HG03097 (cell line): Measurements from ENCODE around the gene PNCK.
"Not testable (repeated sequence)": the region's sequence is repeated elsewhere in the genome, so short reads cannot be mapped to it uniquely, and the experiment has no call there.

Experiments
- ATAC-seq: cut with Tn5 transposase; IDR thresholded peaks from one replicate; pipeline ENCODE4 v1.9.1; 2021; ENCODE audit not compliant: unreplicated experiment, low FRiP score

Gene PNCK

DNA sequence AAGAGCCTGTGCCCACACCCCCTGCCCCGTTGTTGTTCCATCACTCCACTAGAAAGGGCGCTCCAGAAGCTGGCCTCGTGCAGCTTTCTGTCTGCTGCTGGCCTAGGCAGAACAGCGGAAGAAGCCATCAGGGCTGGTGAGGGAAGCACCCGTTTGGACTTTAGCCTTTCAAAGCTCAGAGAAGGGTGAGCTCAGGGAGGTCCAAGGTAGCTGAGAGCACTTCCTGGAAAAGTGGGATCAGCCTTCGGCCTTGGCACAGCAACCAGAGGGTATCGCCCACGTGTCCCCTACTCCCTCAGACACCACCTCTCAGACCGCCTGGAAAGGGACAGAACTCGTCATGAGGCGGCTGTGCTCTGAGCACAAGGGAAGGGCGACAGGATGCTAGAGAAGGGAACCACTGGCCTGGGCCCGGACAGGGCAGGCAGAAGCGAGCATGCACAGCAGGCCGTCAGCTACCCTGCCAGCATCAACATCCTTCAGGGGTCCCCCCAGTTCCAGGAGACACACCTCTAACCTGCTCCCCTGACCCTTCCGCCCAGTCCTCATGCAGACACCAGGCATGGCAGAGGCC is 25.7 kb upstream of the PNCK start:
- ATAC-seq, result not testable (repeated sequence)

- no peak for ATAC-seq
Observed at GRCh38 chrX:153697924-153698865, 24.6 kb upstream of the PNCK start.

GRCh38 chrX:153696986-153697722 is 23.5 kb upstream of the PNCK start:
- ATAC-seq, result not testable (repeated sequence)

DNA sequence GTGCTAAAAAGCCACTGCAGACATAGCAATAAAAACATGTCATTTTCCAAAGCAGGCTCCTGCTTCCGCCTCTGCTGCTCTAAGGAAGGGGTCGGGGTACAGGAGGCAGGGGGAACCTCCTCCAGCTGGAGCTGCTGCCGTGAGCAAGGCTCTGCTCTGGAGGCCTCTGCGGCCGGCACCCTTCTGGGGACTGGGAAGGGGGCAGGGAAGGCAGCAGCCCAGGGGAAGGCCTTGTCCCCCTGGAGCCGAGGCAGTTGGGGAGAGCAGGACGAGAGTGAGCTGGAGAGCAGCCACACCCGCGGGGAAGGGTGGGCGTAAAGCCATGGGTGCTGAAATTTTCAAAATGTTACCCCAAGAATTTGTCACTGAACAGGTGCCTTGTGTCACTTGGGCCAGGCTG is 22.9 kb upstream of the PNCK start:
- not testable (repeated sequence) for ATAC-seq

DNA sequence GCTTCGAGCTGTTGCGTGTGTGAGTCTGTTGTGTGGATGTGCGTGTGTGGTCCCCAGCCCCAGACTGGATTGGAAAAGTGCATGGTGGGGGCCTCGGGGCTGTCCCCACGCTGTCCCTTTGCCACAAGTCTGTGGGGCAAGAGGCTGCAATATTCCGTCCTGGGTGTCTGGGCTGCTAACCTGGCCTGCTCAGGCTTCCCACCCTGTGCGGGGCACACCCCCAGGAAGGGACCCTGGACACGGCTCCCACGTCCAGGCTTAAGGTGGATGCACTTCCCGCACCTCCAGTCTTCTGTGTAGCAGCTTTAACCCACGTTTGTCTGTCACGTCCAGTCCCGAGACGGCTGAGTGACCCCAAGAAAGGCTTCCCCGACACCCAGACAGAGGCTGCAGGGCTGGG is 22.5 kb upstream of the PNCK start:
- no peak for ATAC-seq

GRCh38 chrX:153694687-153695270 is 21.2 kb upstream of the PNCK start:
- ATAC-seq, result no peak

DNA sequence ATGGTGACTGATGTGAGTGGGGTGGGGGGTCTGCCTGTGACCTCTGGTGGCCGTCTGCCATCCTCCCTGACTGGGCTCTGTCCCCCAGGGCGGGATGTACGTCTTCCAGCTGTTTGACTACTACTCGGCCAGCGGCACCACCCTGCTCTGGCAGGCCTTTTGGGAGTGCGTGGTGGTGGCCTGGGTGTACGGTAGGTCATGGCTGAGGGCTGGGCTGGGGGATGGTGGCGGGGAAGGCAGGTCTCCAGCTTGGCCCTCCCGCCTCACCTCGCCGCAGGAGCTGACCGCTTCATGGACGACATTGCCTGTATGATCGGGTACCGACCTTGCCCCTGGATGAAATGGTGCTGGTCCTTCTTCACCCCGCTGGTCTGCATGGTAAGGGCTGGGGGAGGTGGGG is 20.6 kb upstream of the PNCK start:
- not testable (repeated sequence) for ATAC-seq

- ATAC-seq, result no peak
Observed at GRCh38 chrX:153693216-153694086, 19.8 kb upstream of the PNCK start.

GRCh38 chrX:153692611-153693156 is 19.1 kb upstream of the PNCK start:
- ATAC-seq, result no peak

GRCh38 chrX:153692003-153692402 is 18.4 kb upstream of the PNCK start:
- ATAC-seq, result no peak

GRCh38 chrX:153691032-153691827 is 17.6 kb upstream of the PNCK start:
- not testable (repeated sequence) for ATAC-seq

- no peak for ATAC-seq
Observed at GRCh38 chrX:153690466-153690865, 16.9 kb upstream of the PNCK start.

DNA sequence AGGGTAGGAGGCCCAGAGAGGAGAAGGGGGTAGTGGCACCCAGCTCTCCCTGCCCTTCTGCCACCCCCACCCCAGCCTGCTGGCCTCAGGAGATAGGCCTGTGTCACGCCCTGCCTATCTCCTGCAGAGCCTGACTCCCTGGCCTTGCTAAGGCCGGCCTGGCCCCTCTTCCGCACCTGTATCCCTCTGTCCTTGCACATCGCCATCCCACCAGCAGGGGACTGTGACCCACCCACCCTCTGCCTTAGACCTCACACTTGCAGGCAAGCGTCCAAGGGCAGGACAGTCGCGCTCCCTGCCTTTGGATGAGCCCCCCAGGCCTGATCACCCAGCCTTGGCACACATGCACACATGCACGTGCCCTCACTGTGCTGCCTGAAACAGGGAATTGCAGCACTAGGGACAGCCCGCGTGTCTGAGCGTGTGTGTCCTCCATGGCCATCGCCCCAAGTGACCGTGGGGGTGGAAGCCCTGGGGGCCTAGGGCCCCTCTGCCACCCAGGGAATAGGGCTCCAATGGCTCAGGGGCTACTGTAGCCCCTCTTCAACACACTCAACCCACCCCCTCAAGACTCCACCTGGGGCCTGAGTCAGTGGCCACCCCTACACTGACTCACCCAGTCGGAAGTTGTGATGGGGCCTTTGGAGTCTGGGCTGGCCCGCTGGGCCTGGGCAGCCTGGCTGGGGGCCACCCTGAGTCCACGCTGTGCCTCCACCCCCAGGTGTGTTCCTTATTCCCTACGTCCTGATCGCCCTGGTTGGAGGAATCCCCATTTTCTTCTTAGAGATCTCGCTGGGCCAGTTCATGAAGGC is 16.2 kb upstream of the PNCK start:
- ATAC-seq, result no peak

- ATAC-seq, result no peak
Observed at GRCh38 chrX:153688911-153689590, 15.4 kb upstream of the PNCK start.

DNA sequence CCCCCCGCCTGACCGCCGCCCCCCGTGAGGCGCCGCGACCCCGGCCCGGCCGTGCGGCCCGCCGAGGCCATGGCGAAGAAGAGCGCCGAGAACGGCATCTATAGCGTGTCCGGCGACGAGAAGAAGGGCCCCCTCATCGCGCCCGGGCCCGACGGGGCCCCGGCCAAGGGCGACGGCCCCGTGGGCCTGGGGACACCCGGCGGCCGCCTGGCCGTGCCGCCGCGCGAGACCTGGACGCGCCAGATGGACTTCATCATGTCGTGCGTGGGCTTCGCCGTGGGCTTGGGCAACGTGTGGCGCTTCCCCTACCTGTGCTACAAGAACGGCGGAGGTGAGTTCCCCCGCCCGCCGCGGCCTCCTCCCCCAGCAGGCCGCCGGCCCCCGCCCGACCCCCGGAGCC is 14.9 kb upstream of the PNCK start:
- no peak for ATAC-seq

DNA sequence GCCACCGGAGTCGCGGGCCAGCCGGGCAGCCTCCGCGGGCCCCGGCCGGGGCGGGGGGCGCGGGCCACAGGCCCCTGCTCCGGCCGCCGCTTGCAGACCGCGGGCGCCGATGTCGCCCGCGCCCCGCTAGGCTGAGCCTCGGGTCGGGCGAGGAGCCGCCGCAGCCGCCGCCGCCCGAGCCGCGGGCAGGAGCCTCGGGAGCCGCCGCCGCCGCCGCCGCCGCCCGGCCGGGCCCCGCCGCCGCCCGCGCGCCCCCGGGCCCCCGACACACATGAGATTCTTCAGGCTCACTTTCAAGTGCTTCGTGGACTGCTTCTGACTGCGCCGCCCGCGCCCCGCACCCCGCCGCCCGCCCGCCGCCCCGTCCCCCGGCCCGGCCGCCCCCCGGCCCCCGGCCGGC is 14.5 kb upstream of the PNCK start:
- no peak for ATAC-seq
